Endodermal cell (in vitro differentiated cells): Measurements from ENCODE around the gene MTREX. TPM values are rescaled to one million over a fixed set of nuclear protein-coding genes. Genes with fewer than 3 reads are reported as not detected.
A peak's percentile ranks its signal among the peaks of the same experiment; 100 is the strongest.

Experiments used
- DNase-seq: peaks from one replicate; pipeline ENCODE4 v3.0.0-alpha.2; 2017
- H3K27ac ChIP-seq: 2 replicates; pipeline ENCODE4 v1.5.1; 2013; ENCODE audit warnings: mild to moderate bottlenecking, low read depth, low read length, moderate library complexity
- H3K27me3 ChIP-seq: 2 replicates; pipeline ENCODE4 v1.6.1; 2013; ENCODE audit warnings: mild to moderate bottlenecking, low read length, moderate library complexity; ENCODE audit not compliant: insufficient read depth, control insufficient read depth, poor library complexity, severe bottlenecking
- H3K36me3 ChIP-seq: 2 replicates; pipeline ENCODE4 v1.7.0; 2013; ENCODE audit warnings: mild to moderate bottlenecking, low read length, moderate library complexity; ENCODE audit not compliant: control insufficient read depth, insufficient read depth
- H3K4me1 ChIP-seq: one replicate; pipeline ENCODE4 v1.7.0; 2013; ENCODE audit warnings: low read length; ENCODE audit not compliant: control insufficient read depth, insufficient read depth
- H3K4me3 ChIP-seq: 2 replicates; pipeline ENCODE4 v1.5.1; 2013; ENCODE audit warnings: mild to moderate bottlenecking, low read length, moderate library complexity
- H3K9ac ChIP-seq: 2 replicates; pipeline ENCODE4 v1.6.1; 2013; ENCODE audit warnings: mild to moderate bottlenecking, low read length, moderate library complexity; ENCODE audit not compliant: poor library complexity, severe bottlenecking; ENCODE audit errors: extremely low read depth
- H3K9me3 ChIP-seq: 2 replicates; pipeline ENCODE4 v1.6.1; 2013; ENCODE audit warnings: mild to moderate bottlenecking, low read length, moderate library complexity; ENCODE audit not compliant: control insufficient read depth
- H3K27ac Mint-ChIP-seq: 2 replicates; pipeline ENCODE4 v1.8.0; 2020; ENCODE audit warnings: mixed read lengths
- H3K27me3 Mint-ChIP-seq: 2 replicates; pipeline ENCODE4 v1.8.0; 2021; ENCODE audit warnings: mild to moderate bottlenecking, mixed read lengths; ENCODE audit not compliant: insufficient read depth
- H3K36me3 Mint-ChIP-seq: 2 replicates; pipeline ENCODE4 v1.8.0; 2020; ENCODE audit warnings: low read depth, mixed read lengths
- H3K4me1 Mint-ChIP-seq: 2 replicates; pipeline ENCODE4 v1.8.0; 2020; ENCODE audit warnings: mixed read lengths
- H3K4me3 Mint-ChIP-seq: 2 replicates; pipeline ENCODE4 v1.8.0; 2020; ENCODE audit warnings: mild to moderate bottlenecking, moderate library complexity, mixed read lengths
- H3K9me3 Mint-ChIP-seq: 2 replicates; pipeline ENCODE4 v1.8.0; 2020; ENCODE audit warnings: mild to moderate bottlenecking, mixed read lengths
- CTCF ChIP-seq: fragments of 200-600 bp; sonication (generic); conservative IDR thresholded peaks from 2 replicates; pipeline ENCODE4 v1.5.0; 2021; ENCODE audit warnings: antibody characterized with exemption, mild to moderate bottlenecking
- WGBS, 2 experiments: methylation state at CpG; one replicate each; pipeline versions ENCODE4 v1.1.5 to v1.1.7; 2013; ENCODE audit warnings: missing lambda C conversion rate in 2 of 2, mixed read lengths in 1 of 2; ENCODE audit not compliant: insufficient coverage in 1 of 2, insufficient read length in 1 of 2; 5-methylcytosine and 5-hydroxymethylcytosine counted together
- total RNA-seq, 2 donors: library from RNA; stranded (reverse); fragmentation: NEBNext Ultra II Directional in 1 of 2; extraction: Animal tissue kit (Norgen Biotek cat#: 25700) in 1 of 2; gene quantifications; 2 replicates in 1 of 2; 3 replicates in 1 of 2; pipeline ENCODE4 v1.2.1, GENCODE V29; 2021

Gene MTREX
- total RNA-seq, 2 donors from 2014 or later = 91.0 to 106 TPM

DNA sequence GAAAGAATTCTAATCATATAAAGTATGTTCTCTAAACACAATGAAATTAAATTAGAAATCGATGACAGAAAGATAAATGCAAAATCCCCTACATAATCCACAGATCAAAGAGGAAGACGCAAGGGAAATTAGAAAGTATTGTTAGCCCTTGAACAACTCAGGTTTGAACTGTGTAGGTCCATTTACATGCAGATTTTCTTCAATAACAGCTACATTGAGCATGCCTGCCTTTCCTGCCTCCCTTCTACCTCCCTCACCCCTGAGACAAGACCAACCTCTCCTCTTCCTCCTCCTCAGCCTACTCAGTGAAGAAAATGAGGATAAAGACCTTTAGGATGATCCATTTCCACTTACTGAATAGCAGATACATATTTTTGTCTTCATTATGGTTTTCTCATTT, 151.8 kb downstream of the MTREX start:
- no peak overlapping the region for H3K4me3 ChIP-seq
- H3K9me3 ChIP-seq = no peaks in the 10 kb centered on the region
- Mint-ChIP-seq H3K9me3 (no peaks in the 10 kb centered on the region), H3K27me3 (no peaks in the 10 kb centered on the region), H3K4me3 (no peak overlapping the region), H3K4me1 (peaks cover 13% of the 10 kb centered on the region), H3K36me3 (peaks cover 53% of the 10 kb centered on the region), H3K27ac (peak overlapping the region; percentile 33)
- 100% methylated on average over 2 of the region's 2 CpGs; no CpG with 5 or more reads in 1 of the 2 experiments for WGBS, 2 experiments
- DNase-seq = no peak
- no peak overlapping the region for H3K27ac ChIP-seq
- H3K36me3 ChIP-seq = peaks cover 59% of the 10 kb centered on the region
- no peaks in the 10 kb centered on the region for H3K27me3 ChIP-seq
- TF ChIP-seq CTCF = no peak
- H3K9ac ChIP-seq = no peak overlapping the region
- H3K4me1 ChIP-seq = no peaks in the 10 kb centered on the region

- WGBS, 2 experiments = 99% methylated on average over 3 of the region's 3 CpGs; no CpG with 5 or more reads in 1 of the 2 experiments
- Mint-ChIP-seq H3K27ac (no peak overlapping the region), H3K4me3 (no peak overlapping the region), H3K36me3 (peaks cover 65% of the 10 kb centered on the region), H3K27me3 (no peaks in the 10 kb centered on the region), H3K9me3 (no peaks in the 10 kb centered on the region), H3K4me1 (peaks cover 26% of the 10 kb centered on the region)
- no peak for DNase-seq
- H3K4me1 ChIP-seq = peaks cover 6% of the 10 kb centered on the region
- no peaks in the 10 kb centered on the region for H3K27me3 ChIP-seq
- no peak overlapping the region for H3K9ac ChIP-seq
- H3K36me3 ChIP-seq = peaks cover 62% of the 10 kb centered on the region
- no peak overlapping the region for H3K4me3 ChIP-seq
- H3K9me3 ChIP-seq = no peaks in the 10 kb centered on the region
- no peak for TF ChIP-seq CTCF
- H3K27ac ChIP-seq = no peak overlapping the region
Observed at GRCh38 chr5:55463613-55464012, 155.8 kb downstream of the MTREX start.

- no peak for TF ChIP-seq CTCF
- H3K4me3 Mint-ChIP-seq = no peak overlapping the region
- Histone ChIP-seq H3K9me3 (no peaks in the 10 kb centered on the region), H3K36me3 (peaks cover 53% of the 10 kb centered on the region), H3K4me1 (peaks cover 6% of the 10 kb centered on the region), H3K27me3 (no peaks in the 10 kb centered on the region), H3K27ac (no peak overlapping the region), H3K4me3 (no peak overlapping the region), H3K9ac (no peak overlapping the region)
- H3K27me3 Mint-ChIP-seq = no peaks in the 10 kb centered on the region
- 90 to 93% methylated on average over 3 to 5 of the region's 5 CpGs for WGBS, 2 experiments
- no peak for DNase-seq
- no peak overlapping the region for H3K27ac Mint-ChIP-seq
- H3K4me1 Mint-ChIP-seq = peaks cover 30% of the 10 kb centered on the region
- H3K9me3 Mint-ChIP-seq = no peaks in the 10 kb centered on the region
- H3K36me3 Mint-ChIP-seq = peaks cover 55% of the 10 kb centered on the region
Observed at GRCh38 chr5:55467862-55468551, 160.2 kb downstream of the MTREX start.
